Naive B cell (primary cell): ENCODE measurements around the gene COL27A1. TPM values are rescaled to one million over a fixed set of nuclear protein-coding genes. Genes with fewer than 3 reads are reported as not detected.

Experiments used
- ATAC-seq, 2 donors: fragments of 150-1000 bp; cut with Tn5 transposase; 2 replicates each; pipeline ENCODE4 v1.10.0; 2021; ENCODE audit warnings: low read depth in 2 of 2, mild to moderate bottlenecking in 2 of 2, moderate library complexity in 2 of 2
- DNase-seq: peaks from one replicate; pipeline ENCODE4 v3.0.0; 2022
- H3K27ac Mint-ChIP-seq, 6 donors: one replicate each; pipeline ENCODE4 v1.8.0; 2020 to 2022; ENCODE audit warnings: mild to moderate bottlenecking in 6 of 6, mixed read lengths in 6 of 6, moderate library complexity in 5 of 6, inconsistent platforms in 2 of 6
- H3K27me3 Mint-ChIP-seq, 3 donors: one replicate each; pipeline ENCODE4 v1.8.0; 2021 to 2022; ENCODE audit warnings: mixed read lengths in 3 of 3, mild to moderate bottlenecking in 1 of 3
- H3K36me3 Mint-ChIP-seq, 2 donors: one replicate each; pipeline ENCODE4 v1.8.0; 2020 to 2022; ENCODE audit warnings: mixed read lengths in 2 of 2, inconsistent platforms in 1 of 2, mild to moderate bottlenecking in 1 of 2
- H3K4me1 Mint-ChIP-seq, 3 donors: one replicate each; pipeline ENCODE4 v1.8.0; 2020 to 2022; ENCODE audit warnings: mixed read lengths in 3 of 3, inconsistent platforms in 1 of 3, mild to moderate bottlenecking in 1 of 3, moderate library complexity in 1 of 3
- H3K4me3 Mint-ChIP-seq, 8 donors: one replicate each; pipeline ENCODE4 v1.8.0; 2020 to 2022; ENCODE audit warnings: mild to moderate bottlenecking in 8 of 8, mixed read lengths in 8 of 8, moderate library complexity in 8 of 8, inconsistent platforms in 2 of 8
- H3K9me3 Mint-ChIP-seq, 7 donors: one replicate each; pipeline ENCODE4 v1.8.0; 2020 to 2022; ENCODE audit warnings: mixed read lengths in 7 of 7, mild to moderate bottlenecking in 5 of 7, inconsistent platforms in 2 of 7, moderate library complexity in 1 of 7
- polyA plus RNA-seq, 6 donors: library from polyadenylated mRNA; unstranded; fragments of 300-500 nt; fragmentation: Illumina TruSeq; gene quantifications; one replicate each; pipeline ENCODE4 v1.2.3, GENCODE V29; 2021; ENCODE audit warnings: low read depth in 6 of 6

COL27A1 gene
- polyA plus RNA-seq, 6 donors from 2014 or later = 0.04 TPM; not detected in 5

DNA sequence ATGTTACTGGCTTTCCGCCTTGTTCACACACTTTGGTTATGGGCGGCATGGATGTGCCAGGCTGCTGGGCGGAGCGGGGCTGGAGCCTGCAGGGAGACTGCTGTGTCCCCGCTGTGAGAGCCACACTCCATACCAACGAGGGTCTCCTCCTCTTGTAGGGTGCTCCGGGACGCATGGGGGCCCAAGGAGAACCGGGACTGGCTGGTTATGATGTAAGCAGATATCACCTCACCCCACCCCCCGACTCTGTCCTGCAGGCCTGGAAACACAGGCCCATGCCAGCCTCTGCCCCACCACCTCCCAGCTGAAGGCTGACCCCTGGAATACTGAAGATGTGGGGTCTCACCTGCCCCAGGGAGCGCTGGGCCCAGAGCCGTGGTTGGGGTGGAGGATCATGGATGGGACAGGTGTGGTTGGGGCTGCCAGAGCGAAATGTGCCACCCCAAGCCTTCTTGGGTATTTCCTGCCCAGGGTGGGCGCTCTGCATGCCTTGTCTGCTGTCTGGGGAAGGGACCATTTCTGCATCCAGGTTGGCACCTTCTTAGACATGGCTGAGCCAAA lies 128.3 kb downstream of the COL27A1 start:
- no peak overlapping the region for H3K4me3 Mint-ChIP-seq
- H3K9me3 Mint-ChIP-seq = no peaks in the 10 kb centered on the region
- DNase-seq (no peak), ATAC-seq (no peak)
- peaks cover 0 to 10% (median 5%) of the 10 kb centered on the region in 3 donors for H3K27me3 Mint-ChIP-seq
- no peaks in the 10 kb centered on the region for H3K36me3 Mint-ChIP-seq
- no peaks in the 10 kb centered on the region for H3K4me1 Mint-ChIP-seq
- H3K27ac Mint-ChIP-seq = peak overlapping the region in 1 of 6 donors; percentile 54

- no peak overlapping the region for H3K27ac Mint-ChIP-seq
- H3K4me3 Mint-ChIP-seq = no peak overlapping the region
- DNase-seq (no peak), ATAC-seq (no peak)
- no peaks in the 10 kb centered on the region for H3K9me3 Mint-ChIP-seq
- no peaks in the 10 kb centered on the region for H3K36me3 Mint-ChIP-seq
- no peaks in the 10 kb centered on the region for H3K4me1 Mint-ChIP-seq
- peaks cover 0 to 10% (median 5%) of the 10 kb centered on the region in 3 donors for H3K27me3 Mint-ChIP-seq
Observed at GRCh38 chr9:114284316-114285060, 129.2 kb downstream of the COL27A1 start.

DNA sequence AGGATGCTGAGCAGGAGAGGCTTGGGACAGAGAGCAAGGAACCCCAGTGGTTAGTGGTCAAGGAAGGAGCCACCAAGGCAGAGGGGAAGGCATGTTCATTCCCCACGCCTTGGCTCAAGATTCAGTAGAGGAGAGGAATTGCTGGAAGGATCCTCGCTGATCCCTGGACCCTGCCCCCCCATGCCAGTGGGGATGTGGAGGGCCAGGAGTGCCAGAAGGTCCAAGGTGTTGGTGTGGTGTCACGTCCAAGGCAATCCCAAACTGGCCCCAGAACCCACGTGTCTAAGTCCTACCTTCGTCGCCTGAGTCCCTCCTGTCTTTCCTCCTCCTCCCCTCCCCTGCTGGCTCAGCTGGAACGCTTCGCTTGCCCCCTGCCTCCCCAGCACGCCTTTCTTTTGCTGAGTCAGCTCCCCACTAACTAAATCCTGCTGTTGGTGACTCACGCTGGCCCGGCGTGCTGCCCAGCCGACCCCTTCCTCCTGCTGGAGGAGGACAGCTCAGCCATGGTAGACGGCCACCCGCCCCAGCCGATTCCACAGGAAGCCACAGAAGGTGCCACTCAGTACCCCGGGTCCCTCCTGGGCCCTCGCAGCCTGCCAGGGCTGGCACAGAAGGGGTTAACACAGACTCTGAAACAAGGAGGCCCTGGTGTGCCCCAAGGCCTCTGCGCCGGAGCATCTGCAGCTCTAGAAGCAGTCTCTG lies 130.0 kb downstream of the COL27A1 start:
- ATAC-seq (no peak), DNase-seq (no peak)
- H3K27me3 Mint-ChIP-seq = peaks cover 0 to 10% (median 5%) of the 10 kb centered on the region in 3 donors
- peak overlapping the region in 1 of 6 donors; percentile 33 for H3K27ac Mint-ChIP-seq
- no peaks in the 10 kb centered on the region for H3K36me3 Mint-ChIP-seq
- no peaks in the 10 kb centered on the region for H3K4me1 Mint-ChIP-seq
- no peak overlapping the region for H3K4me3 Mint-ChIP-seq
- H3K9me3 Mint-ChIP-seq = no peaks in the 10 kb centered on the region

GRCh38 chr9:114286146-114286679 lies 130.9 kb downstream of the COL27A1 start:
- Mint-ChIP-seq H3K36me3 (no peaks in the 10 kb centered on the region), H3K9me3 (no peaks in the 10 kb centered on the region), H3K4me3 (no peak overlapping the region), H3K4me1 (peaks cover 3 to 4% (median 4%) of the 10 kb centered on the region in 3 donors), H3K27ac (no peak overlapping the region), H3K27me3 (peaks cover 0 to 10% (median 8%) of the 10 kb centered on the region in 3 donors)
- ATAC-seq (no peak), DNase-seq (no peak)

- H3K4me3 Mint-ChIP-seq = no peak overlapping the region
- no peak for DNase-seq
Observed at GRCh38 chr9:114287001-114287762, 131.8 kb downstream of the COL27A1 start.

GRCh38 chr9:114287763-114288192 lies 132.4 kb downstream of the COL27A1 start:
- peak overlapping the region in 1 of 6 donors; percentile 65 for H3K27ac Mint-ChIP-seq
- H3K4me1 Mint-ChIP-seq = peaks cover 4 to 5% (median 4%) of the 10 kb centered on the region in 3 donors
- DNase-seq (no peak), ATAC-seq (no peak)
- H3K9me3 Mint-ChIP-seq = peaks cover 0 to 2% (median 0%) of the 10 kb centered on the region in 7 donors
- no peak overlapping the region for H3K4me3 Mint-ChIP-seq
- no peaks in the 10 kb centered on the region for H3K36me3 Mint-ChIP-seq
- peaks cover 0 to 13% (median 11%) of the 10 kb centered on the region in 3 donors for H3K27me3 Mint-ChIP-seq

More at GRCh38 chr9:114287001-114287762, 131.8 kb downstream of the COL27A1 start:
- Mint-ChIP-seq H3K9me3 (no peaks in the 10 kb centered on the region), H3K36me3 (no peaks in the 10 kb centered on the region), H3K27ac (no peak overlapping the region), H3K27me3 (peaks cover 0 to 10% (median 10%) of the 10 kb centered on the region in 3 donors), H3K4me1 (peaks cover 4 to 5% (median 4%) of the 10 kb centered on the region in 3 donors)
- ATAC-seq = no peak

DNA sequence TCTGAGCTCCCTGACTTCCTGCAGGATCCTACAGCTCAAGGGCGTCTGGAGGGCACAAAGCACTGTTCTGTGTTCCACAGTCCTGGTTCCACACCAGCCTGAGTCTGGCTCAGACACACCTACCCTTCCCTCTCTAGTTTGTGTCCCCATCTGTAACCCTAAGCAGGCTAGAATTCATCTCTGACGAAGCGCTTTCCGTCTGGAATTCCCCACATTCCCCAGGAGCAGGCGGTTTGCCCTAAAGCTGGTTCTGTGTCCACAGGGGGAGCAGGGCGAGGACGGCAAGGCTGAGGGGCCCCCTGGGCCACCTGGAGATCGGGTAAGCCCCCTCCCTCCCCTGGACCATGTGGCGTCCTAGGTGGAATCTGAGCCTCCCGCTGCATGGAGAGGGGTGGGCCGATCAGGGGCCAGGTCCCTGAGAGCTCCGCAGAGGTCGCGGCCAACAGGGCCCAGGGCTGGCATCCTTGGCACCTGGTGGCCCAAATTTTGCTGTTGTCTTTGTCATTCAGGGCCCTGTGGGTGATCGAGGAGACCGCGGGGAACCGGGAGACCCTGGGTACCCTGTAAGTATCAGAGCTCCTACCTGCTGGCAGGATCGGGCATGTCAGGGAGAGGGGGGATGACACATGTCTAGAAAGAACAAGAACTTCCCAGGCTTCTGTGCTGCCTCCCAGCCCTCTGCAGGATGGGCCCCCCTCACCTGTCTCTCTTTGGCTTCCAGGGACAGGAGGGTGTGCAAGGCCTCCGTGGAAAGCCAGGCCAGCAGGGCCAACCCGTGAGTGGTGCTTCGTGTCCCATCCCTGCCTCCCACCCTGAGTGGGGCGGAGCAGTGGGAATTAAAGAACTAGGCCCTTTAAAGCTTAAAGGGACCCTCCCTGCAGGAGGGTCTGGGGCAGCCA lies 133.1 kb downstream of the COL27A1 start:
- H3K4me3 Mint-ChIP-seq = no peak overlapping the region
- peaks cover 0 to 3% (median 0%) of the 10 kb centered on the region in 7 donors for H3K9me3 Mint-ChIP-seq
- peak overlapping the region in 1 of 6 donors; percentile 65 for H3K27ac Mint-ChIP-seq
- H3K27me3 Mint-ChIP-seq = peaks cover 0 to 17% (median 13%) of the 10 kb centered on the region in 3 donors
- no peak for ATAC-seq
- H3K36me3 Mint-ChIP-seq = no peaks in the 10 kb centered on the region
- no peak for DNase-seq
- H3K4me1 Mint-ChIP-seq = peaks cover 4 to 5% (median 4%) of the 10 kb centered on the region in 3 donors

DNA sequence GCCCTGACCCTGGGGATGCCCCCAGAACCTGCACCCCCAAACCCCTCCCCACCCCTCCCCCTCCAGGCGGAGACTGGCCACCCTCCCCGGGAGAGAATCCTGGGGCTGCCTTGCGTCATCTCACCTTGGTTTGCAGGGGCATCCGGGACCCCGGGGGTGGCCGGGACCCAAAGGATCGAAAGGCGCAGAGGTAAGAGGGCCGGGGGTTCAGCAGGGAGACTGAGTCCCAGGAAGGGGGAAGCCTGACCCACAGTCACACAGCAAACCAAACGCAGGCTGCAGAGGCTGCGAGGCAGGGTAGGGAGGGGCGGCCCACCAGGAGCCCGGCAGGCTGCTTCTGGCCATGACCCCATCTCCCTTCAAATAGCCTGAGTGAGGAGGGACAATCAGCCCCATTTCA lies 133.8 kb downstream of the COL27A1 start:
- ATAC-seq (no peak), DNase-seq (no peak)
- peak overlapping the region in 1 of 6 donors; percentile 65 for H3K27ac Mint-ChIP-seq
- no peak overlapping the region for H3K4me3 Mint-ChIP-seq
- peaks cover 0 to 19% (median 13%) of the 10 kb centered on the region in 3 donors for H3K27me3 Mint-ChIP-seq
- H3K36me3 Mint-ChIP-seq = no peaks in the 10 kb centered on the region
- peaks cover 4 to 5% (median 4%) of the 10 kb centered on the region in 3 donors for H3K4me1 Mint-ChIP-seq
- peaks cover 0 to 3% (median 0%) of the 10 kb centered on the region in 7 donors for H3K9me3 Mint-ChIP-seq

DNA sequence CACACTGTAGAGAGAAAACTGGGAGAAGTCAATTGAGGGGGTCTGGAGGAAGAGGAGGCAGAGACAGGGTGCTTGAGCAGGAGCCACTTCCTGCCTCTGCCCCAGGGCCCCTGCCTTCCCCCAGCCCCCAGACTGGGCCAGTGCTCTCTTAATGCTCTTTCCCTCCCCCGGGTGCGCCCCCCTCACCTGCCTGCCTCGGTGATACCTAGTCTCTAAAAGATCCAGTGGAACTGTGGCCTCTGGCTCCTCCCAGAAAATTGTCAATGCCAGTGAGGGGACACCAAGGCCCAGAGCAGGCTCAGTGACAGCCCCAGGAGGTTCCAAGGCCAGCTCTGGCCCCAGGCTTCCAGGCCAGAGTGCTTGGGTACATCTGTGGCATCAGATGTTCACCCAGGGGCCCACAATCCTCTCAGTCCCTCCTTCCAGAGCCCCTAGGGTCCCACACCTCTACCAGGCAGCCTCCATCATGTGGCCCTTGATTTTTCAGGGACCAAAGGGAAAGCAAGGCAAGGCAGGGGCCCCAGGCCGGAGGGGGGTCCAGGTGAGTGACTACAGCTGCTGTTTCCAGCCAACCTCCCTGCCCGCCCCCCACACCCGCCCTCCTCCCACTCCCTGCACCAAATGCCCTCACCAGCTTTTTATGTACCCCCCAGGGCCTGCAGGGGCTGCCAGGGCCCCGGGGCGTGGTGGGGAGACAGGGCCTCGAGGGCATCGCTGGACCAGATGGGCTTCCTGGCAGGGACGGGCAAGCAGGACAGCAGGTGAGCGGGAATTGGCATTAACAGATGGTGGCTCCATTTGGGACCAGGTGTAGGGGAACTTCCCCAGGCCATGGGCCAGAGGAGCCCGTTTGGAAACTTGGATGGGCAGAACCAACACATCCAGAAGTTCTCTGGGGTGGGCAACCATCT lies 134.5 kb downstream of the COL27A1 start:
- ATAC-seq (no peak), DNase-seq (no peak)
- Mint-ChIP-seq H3K4me3 (no peak overlapping the region), H3K9me3 (peaks cover 0 to 9% (median 6%) of the 10 kb centered on the region in 7 donors), H3K4me1 (peaks cover 4 to 5% (median 4%) of the 10 kb centered on the region in 3 donors), H3K27me3 (peaks cover 0 to 19% (median 13%) of the 10 kb centered on the region in 3 donors), H3K27ac (no peak overlapping the region), H3K36me3 (peaks cover 0 to 4% of the 10 kb centered on the region in 2 donors)

DNA sequence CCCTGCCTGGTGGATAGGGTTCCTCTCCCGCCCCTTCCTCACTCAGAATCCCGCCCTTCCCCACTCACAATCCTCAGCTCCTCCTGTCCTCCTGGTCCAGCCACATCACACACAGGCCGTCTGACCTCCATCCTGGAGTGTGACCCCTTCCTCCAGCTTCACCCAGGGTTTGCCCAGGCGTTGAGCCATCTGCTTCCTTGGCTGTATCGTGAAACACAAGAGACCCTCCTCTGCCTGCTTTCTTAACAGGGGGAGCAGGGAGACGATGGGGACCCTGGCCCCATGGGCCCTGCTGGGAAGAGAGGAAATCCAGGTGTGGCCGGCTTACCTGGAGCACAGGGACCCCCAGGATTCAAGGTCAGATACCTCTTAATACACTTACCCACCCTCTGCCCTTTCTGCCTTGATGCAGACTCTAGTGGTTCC lies 135.2 kb downstream of the COL27A1 start:
- Mint-ChIP-seq H3K27me3 (peaks cover 0 to 19% (median 14%) of the 10 kb centered on the region in 3 donors), H3K9me3 (peaks cover 5 to 16% (median 12%) of the 10 kb centered on the region in 7 donors), H3K4me1 (peaks cover 4 to 5% (median 4%) of the 10 kb centered on the region in 3 donors), H3K4me3 (no peak overlapping the region), H3K36me3 (peaks cover 0 to 11% of the 10 kb centered on the region in 2 donors), H3K27ac (peak overlapping the region in 2 of 6 donors; percentile 39 to 74)
- no peak for ATAC-seq
- no peak for DNase-seq

GRCh38 chr9:114291064-114291474 lies 135.7 kb downstream of the COL27A1 start:
- H3K27ac Mint-ChIP-seq = peak overlapping the region in 1 of 6 donors; percentile 39
- peaks cover 4 to 11% of the 10 kb centered on the region in 2 donors for H3K36me3 Mint-ChIP-seq
- ATAC-seq = peak in 1 of 2 donors; percentile 37

More at GRCh38 chr9:114291064-114291474, 135.7 kb downstream of the COL27A1 start:
- peak; percentile 46 for DNase-seq
- Mint-ChIP-seq H3K4me1 (peaks cover 4 to 5% (median 4%) of the 10 kb centered on the region in 3 donors), H3K9me3 (peaks cover 5 to 21% (median 17%) of the 10 kb centered on the region in 7 donors), H3K27me3 (peaks cover 0 to 19% (median 18%) of the 10 kb centered on the region in 3 donors), H3K4me3 (peak overlapping the region in 1 of 8 donors; percentile 44)
